ENCODE data around the gene MAML2. TPM values are rescaled to one million over a fixed set of nuclear protein-coding genes. Genes with fewer than 3 reads are reported as not detected.
A peak's percentile ranks its signal among the peaks of the same experiment; 100 is the strongest.

MAML2 gene
- total and polyA plus RNA-seq, 9 of the 15 experiments (the other 6 are each of a cell fraction or from before 2014, with no cell fraction given) = 0.79 to 6.8 (median 4.8) TPM

GRCh38 chr11:96341211-96342013 is 1.6 kb downstream of the MAML2 start:
- Histone ChIP-seq H2AFZ (ENCODE audit: low read depth, low read length) (peak overlapping the region; percentile 95), H3K4me1 (replicated peaks in 1 of 2; ENCODE audit: control insufficient read depth in 2 of 2, insufficient read depth in 2 of 2, low read length in 2 of 2) (peaks cover 27 to 51% of the 10 kb centered on the region in 2 experiments), H3K4me2 (ENCODE audit: insufficient read depth, low read length) (peak overlapping the region; percentile 87), H3K9ac (ENCODE audit: insufficient read depth in 1 of 2, low read depth in 2 of 2, low read length in 2 of 2) (peak overlapping the region; percentile 61 to 92), H3K27ac (ENCODE audit: extremely low read depth, low read depth, low read length) (peak overlapping the region; percentile 59), H3K79me2 (ENCODE audit: control insufficient read depth, insufficient read depth, low read length) (peaks cover 65% of the 10 kb centered on the region), H3K9me3 (replicated peaks; ENCODE audit: control insufficient read depth, insufficient read depth, low read depth, low read length) (no peaks in the 10 kb centered on the region), H3K27me3 (ENCODE audit: control insufficient read depth in 2 of 2, insufficient read depth in 2 of 2, low read length in 2 of 2) (no peaks in the 10 kb centered on the region), H3K4me3 (peak overlapping the region; percentile 70), H4K20me1 (replicated peaks; ENCODE audit: control insufficient read depth, insufficient read depth, low read length) (no peaks in the 10 kb centered on the region), H3K9me1 (ENCODE audit: control insufficient read depth, insufficient read depth, low read length) (no peaks in the 10 kb centered on the region), H3K36me3 (ENCODE audit: control insufficient read depth, insufficient read depth, low read length) (no peaks in the 10 kb centered on the region)
- DNase-seq (ENCODE audit: extremely low read depth in 1 of 4, low spot score in 3 of 4) (peak; percentile 73 to 79 (median 76)), FAIRE-seq (no peak), ATAC-seq (peak; percentile 73)
- no TSS peak for BruUV-seq (replicated peaks)
- POLR2A ChIA-PET = interaction anchor here (0.5 to 3.2 kb wide), 8 partner anchors 9 to 1274 kb away, joined by 3 to 17 read pairs (median 4); partner anchors contain the start of gene MTMR2
- WGBS (ENCODE audit: insufficient coverage, low coverage, missing lambda C conversion rate) = 5% methylated on average over 24 of the region's 26 CpGs
- CTCF ChIA-PET (ENCODE audit: low intra/inter-chr PET ratio) = interaction anchor here (0.8 to 3.0 kb wide), 3 partner anchors 286 to 504 kb away, joined by 3 to 41 read pairs (median 3); no protein-coding TSS in a partner anchor
- intact Hi-C loops (cut with micrococcal nuclease) (loop anchor here (1.0 to 10.0 kb wide), 9 partner anchors 19 to 505 kb away; partner anchors contain the start of gene MTMR2), in situ Hi-C loops (cut with MboI) (loop anchor here (5.0 kb wide), 1 partner anchor 274 kb away; no protein-coding TSS in a partner anchor)
- TF ChIP-seq TARDBP (IDR thresholded peaks at IDR 0.05) (no peak), IRF9 (tag; IDR thresholded peaks at IDR 0.05) (no peak), RAD51 (IDR thresholded peaks at IDR 0.05; ENCODE audit: borderline replicate concordance, low read depth) (0 out of 2 replicates have a peak, but pooled peaks have one; percentile 22), NCOA4 (IDR thresholded peaks at IDR 0.05; ENCODE audit: partially characterized antibody) (no peak), RBBP5 (IDR thresholded peaks at IDR 0.05; ENCODE audit: borderline replicate concordance, insufficient read depth, low read length, poor library complexity, severe bottlenecking) (peak; percentile 46), PHF8 (IDR thresholded peaks at IDR 0.05; ENCODE audit: borderline replicate concordance, low read length) (peak; percentile 19; the same call in 1 of the 2 replicates), JUND (IDR thresholded peaks at IDR 0.05; ENCODE audit: borderline replicate concordance, low read depth, low read length) (peak; percentile 31; the same call in 1 of the 2 replicates), JUND (tag; IDR thresholded peaks at IDR 0.05; ENCODE audit: borderline replicate concordance, low read depth, low read length) (no peak), NEUROD1 (IDR thresholded peaks at IDR 0.05; ENCODE audit: borderline replicate concordance, low read depth, low read length, partially characterized antibody) (peak; percentile 20), ZFP30 (CRISPR knock-in tag; IDR thresholded peaks at IDR 0.05; ENCODE audit: borderline replicate concordance) (no peak), CEBPZ (IDR thresholded peaks at IDR 0.05; ENCODE audit: borderline replicate concordance, low read depth, low read length) (no peak), ZHX1 (conservative IDR thresholded peaks at IDR 0.05; ENCODE audit: low read length) (0 out of 2 replicates have a peak, but pooled peaks have one; percentile 19)

Data from K562 (cell line).